HS-27A (cell line): ENCODE measurements around the gene SLC37A1.
"Not testable (repeated sequence)": the region's sequence is repeated elsewhere in the genome, so short reads cannot be mapped to it uniquely, and the experiment has no call there.

Source experiments
- DNase-seq: peaks from one replicate; pipeline ENCODE4 v3.0.0-alpha.2; 2012; ENCODE audit warnings: low read depth, missing footprints

The SLC37A1 gene

GRCh38 chr21:42513151-42513984 lies at the start of gene SLC37A1:
Gene SLC37A1, plus strand, starts transcription at chr21:42513852. Its CDS starts 4,603 bp downstream, at chr21:42518455.
- DNase-seq, result no peak

- DNase-seq, result peak; percentile 9
These were observed 49.7 kb upstream of the SLC37A1 start for GRCh38 chr21:42463861-42464515.

GRCh38 chr21:42465008-42465802 lies 48.4 kb upstream of the SLC37A1 start:
- DNase-seq, result no peak

- DNase-seq, result no peak
These were observed 47.9 kb upstream of the SLC37A1 start for GRCh38 chr21:42465803-42466127.

- DNase-seq, result no peak
These were observed 47.0 kb upstream of the SLC37A1 start for GRCh38 chr21:42466700-42467099.

- DNase-seq, result no peak
These were observed 46.3 kb upstream of the SLC37A1 start for GRCh38 chr21:42467140-42467983.

- DNase-seq, result no peak
These were observed 45.0 kb upstream of the SLC37A1 start for GRCh38 chr21:42468491-42469131.

GRCh38 chr21:42469272-42469671 lies 44.4 kb upstream of the SLC37A1 start:
- DNase-seq, result no peak

GRCh38 chr21:42469726-42470125 lies 43.9 kb upstream of the SLC37A1 start:
- DNase-seq, result not testable (repeated sequence)

GRCh38 chr21:42471206-42471605 lies 42.4 kb upstream of the SLC37A1 start:
- no peak for DNase-seq

- DNase-seq, result no peak
These were observed 41.8 kb upstream of the SLC37A1 start for GRCh38 chr21:42471716-42472330.

- no peak for DNase-seq
These were observed 41.1 kb upstream of the SLC37A1 start for GRCh38 chr21:42472521-42472920.

GRCh38 chr21:42473498-42474042 lies 40.1 kb upstream of the SLC37A1 start:
- DNase-seq, result no peak

- DNase-seq, result no peak
These were observed 39.4 kb upstream of the SLC37A1 start for GRCh38 chr21:42474043-42474831.

GRCh38 chr21:42475036-42475435 lies 38.6 kb upstream of the SLC37A1 start:
- DNase-seq, result no peak

- DNase-seq, result no peak
These were observed 37.9 kb upstream of the SLC37A1 start for GRCh38 chr21:42475526-42476387.

- DNase-seq, result no peak
These were observed 37.0 kb upstream of the SLC37A1 start for GRCh38 chr21:42476388-42477331.

- DNase-seq, result no peak
These were observed 35.1 kb upstream of the SLC37A1 start for GRCh38 chr21:42478504-42478903.
